ENCODE measurements around the gene GUCA2B. TPM values are rescaled to one million over a fixed set of nuclear protein-coding genes. Genes with fewer than 3 reads are reported as not detected.

GUCA2B gene
- total and polyA plus RNA-seq, 2 of the 4 experiments (the other 2 are of a cell fraction): not detected

GRCh38 chr1:42122408-42122807, 30.8 kb upstream of the GUCA2B start:
- Histone ChIP-seq H3K27ac (ENCODE audit: insufficient read depth, low read length) (no peak overlapping the region), H3K79me1 (ENCODE audit: low read depth in 1 of 2, low read length in 2 of 2) (no peaks in the 10 kb centered on the region), H2AFZ (replicated peaks; ENCODE audit: low read length, poor library complexity) (no peak overlapping the region), H4K8ac (ENCODE audit: low read depth in 2 of 2, low read length in 2 of 2) (no peak overlapping the region), H3K9me1 (ENCODE audit: insufficient read depth, low read length) (no peaks in the 10 kb centered on the region), H3K27me3 (ENCODE audit: control insufficient read depth, insufficient read depth, low read length) (peaks cover 3% of the 10 kb centered on the region), H2AK5ac (ENCODE audit: low read depth, low read length) (no peak overlapping the region), H4K5ac (ENCODE audit: low read depth, low read length) (no peak overlapping the region), H3K9ac (ENCODE audit: low read depth, low read length) (no peak overlapping the region), H2BK20ac (ENCODE audit: low read depth, low read length) (no peak overlapping the region), H3K36me3 (ENCODE audit: control insufficient read depth, insufficient read depth, low read length) (no peaks in the 10 kb centered on the region), H2BK120ac (ENCODE audit: low read depth, low read length) (no peak overlapping the region), H3K4me2 (ENCODE audit: low read depth, low read length) (no peak overlapping the region), H3K4ac (ENCODE audit: low read depth, low read length) (no peak overlapping the region), H3K23ac (ENCODE audit: low read depth, low read length) (no peak overlapping the region), H3K4me3 (ENCODE audit: insufficient read depth, low read depth, low read length) (no peak overlapping the region), H2AK9ac (replicated peaks; ENCODE audit: low read depth, low read length, poor library complexity) (no peak overlapping the region), H3K4me1 (ENCODE audit: control insufficient read depth, insufficient read depth, low read length) (no peaks in the 10 kb centered on the region), H2BK15ac (ENCODE audit: low read depth, low read length) (no peak overlapping the region), H3K56ac (ENCODE audit: extremely low read depth, insufficient read depth, low read length) (no peak overlapping the region), H4K20me1 (ENCODE audit: insufficient read depth, low read length) (no peaks in the 10 kb centered on the region), H4K91ac (ENCODE audit: insufficient read depth, low read depth, low read length) (no peak overlapping the region), H2BK5ac (ENCODE audit: low read depth, low read length, poor library complexity, severe bottlenecking) (no peak overlapping the region), H3K14ac (replicated peaks; ENCODE audit: low read depth, low read length) (no peak overlapping the region), H3K18ac (ENCODE audit: low read depth, low read length) (no peak overlapping the region), H3K9me3 (ENCODE audit: control insufficient read depth, insufficient read depth, low read length) (no peaks in the 10 kb centered on the region)
- CTCF ChIA-PET: no interaction called here
- TF ChIP-seq MAFK (IDR thresholded peaks at IDR 0.05; ENCODE audit: low read depth, low read length) (no peak), CHD1 (IDR thresholded peaks at IDR 0.05; ENCODE audit: low read depth, low read length) (no peak), BHLHE40 (IDR thresholded peaks at IDR 0.05; ENCODE audit: low read depth, low read length) (no peak), RCOR1 (IDR thresholded peaks at IDR 0.05; ENCODE audit: insufficient replicate concordance, low read length) (no peak), USF2 (IDR thresholded peaks at IDR 0.05; ENCODE audit: low read depth, low read length) (no peak), ELK1 (IDR thresholded peaks at IDR 0.05; ENCODE audit: borderline replicate concordance, low read depth, low read length) (no peak), SMC3 (IDR thresholded peaks at IDR 0.05; ENCODE audit: low read depth, low read length) (no peak), MAZ (IDR thresholded peaks at IDR 0.05; ENCODE audit: borderline replicate concordance, low read depth, low read length) (no peak), NFE2L2 (IDR thresholded peaks at IDR 0.05; ENCODE audit: low read depth, low read length) (no peak), POLR2A (IDR thresholded peaks at IDR 0.05; ENCODE audit: low read depth, low read length) (no peak), RFX5 (IDR thresholded peaks at IDR 0.05; ENCODE audit: low read depth, low read length) (no peak), MXI1 (IDR thresholded peaks at IDR 0.05; ENCODE audit: borderline replicate concordance, low read depth, low read length) (no peak), RAD21 (IDR thresholded peaks at IDR 0.05; ENCODE audit: low read length) (no peak), CTCF (conservative IDR thresholded peaks at IDR 0.05; ENCODE audit: low read depth, low read length) (no peak)
- in situ Hi-C loops (cut with MboI; ENCODE audit: low sequenced_read_pairs) (no loop called here), intact Hi-C loops (cut with micrococcal nuclease) (no loop called here), dilution Hi-C loops (cut with HindIII; ENCODE audit: low sequenced_read_pairs, unreplicated experiment) (no loop called here)
- BruUV-seq (replicated peaks): no TSS peak
- no peak for ATAC-seq (ENCODE audit: low read depth)
- DNase-seq: no peak
- WGBS, 2 experiments (ENCODE audit: extremely low coverage in 2 of 2, insufficient read length in 1 of 2): no CpG with 5 or more reads among the region's 3 CpGs
- POLR2A ChIA-PET (ENCODE audit: unreplicated experiment): no interaction called here

Measured in IMR-90 (cell line).